Smooth muscle cell (in vitro differentiated cells): ENCODE data around the gene CHRM4. TPM values are rescaled to one million over a fixed set of nuclear protein-coding genes. Genes with fewer than 3 reads are reported as not detected.
A peak's percentile ranks its signal among the peaks of the same experiment; 100 is the strongest.

Experiments
- DNase-seq: peaks from one replicate; lab custom pipeline; 2025; ENCODE audit not compliant: unreplicated experiment; lab: John Stamatoyannopoulos, UW
- H2AFZ ChIP-seq: fragments of 200-600 bp; sonication (generic); 2 replicates; pipeline ENCODE4 v1.6.0; 2016; ENCODE audit warnings: antibody characterized with exemption, low read depth, mild to moderate bottlenecking
- H3F3A ChIP-seq: fragments of 200-600 bp; sonication (generic); 2 replicates; pipeline ENCODE4 v1.6.0; 2017; ENCODE audit warnings: antibody characterized with exemption, low read depth
- H3K27ac ChIP-seq: fragments of 200-600 bp; sonication (generic); 2 replicates; pipeline ENCODE4 v1.5.1; 2016; ENCODE audit warnings: low read depth, mild to moderate bottlenecking
- H3K27me3 ChIP-seq: fragments of 200-600 bp; sonication (generic); 2 replicates; pipeline ENCODE4 v1.6.1; 2016; ENCODE audit warnings: low read depth, mild to moderate bottlenecking
- H3K36me3 ChIP-seq: fragments of 200-600 bp; sonication (generic); 2 replicates; pipeline ENCODE4 v1.5.1; 2016; ENCODE audit warnings: low read depth
- H3K4me1 ChIP-seq: fragments of 200-600 bp; sonication (generic); 2 replicates; pipeline ENCODE4 v1.5.1; 2016; ENCODE audit warnings: low read depth
- H3K4me2 ChIP-seq: fragments of 200-600 bp; sonication (generic); 2 replicates; pipeline ENCODE4 v1.6.0; 2016; ENCODE audit warnings: mild to moderate bottlenecking
- H3K4me3 ChIP-seq: fragments of 200-600 bp; sonication (generic); 2 replicates; pipeline ENCODE4 v1.5.1; 2016; ENCODE audit warnings: mild to moderate bottlenecking
- H3K79me2 ChIP-seq: fragments of 200-600 bp; sonication (generic); 2 replicates; pipeline ENCODE4 v1.6.0; 2016; ENCODE audit warnings: low read depth, mild to moderate bottlenecking
- H3K9ac ChIP-seq: fragments of 200-600 bp; sonication (generic); 2 replicates; pipeline ENCODE4 v1.6.0; 2016; ENCODE audit warnings: low read depth
- H3K9me3 ChIP-seq: fragments of 200-600 bp; sonication (generic); replicated peaks from 2 replicates; pipeline ENCODE4 v1.5.1; 2016; ENCODE audit warnings: low read depth
- H4K20me1 ChIP-seq: fragments of 200-600 bp; sonication (generic); 2 replicates; pipeline ENCODE4 v1.6.0; 2016; ENCODE audit warnings: low read depth
- WGBS: methylation state at CpG from one replicate; pipeline ENCODE4 v1.1.7; 2016; ENCODE audit warnings: low lambda C conversion rate; 5-methylcytosine and 5-hydroxymethylcytosine counted together
- polyA plus RNA-seq: library from polyadenylated mRNA; unstranded; fragments of >200 nt; fragmentation: Nextera tagmentation; extraction: Ambion mirVana; gene quantifications from 2 replicates; pipeline ENCODE4 v1.2.1, GENCODE V29; 2016
- total RNA-seq: library from RNA; depleted of rRNA; stranded (reverse); fragments of >200 nt; gene quantifications from 2 replicates; pipeline ENCODE4 v1.2.3, GENCODE V29; 2014
- TF ChIP-seq, protein P1 (sequence below): fragments of 200-600 bp; sonication (generic); IDR thresholded peaks from 2 replicates; pipeline ENCODE4 v1.5.1; 2017; ENCODE audit warnings: borderline replicate concordance, mild to moderate bottlenecking, antibody characterized with exemption; ENCODE audit not compliant: insufficient read depth, poor library complexity, severe bottlenecking

Gene CHRM4
- total and polyA plus RNA-seq, 2 experiments from 2014 or later, result 4.7 to 20.0 TPM

DNA sequence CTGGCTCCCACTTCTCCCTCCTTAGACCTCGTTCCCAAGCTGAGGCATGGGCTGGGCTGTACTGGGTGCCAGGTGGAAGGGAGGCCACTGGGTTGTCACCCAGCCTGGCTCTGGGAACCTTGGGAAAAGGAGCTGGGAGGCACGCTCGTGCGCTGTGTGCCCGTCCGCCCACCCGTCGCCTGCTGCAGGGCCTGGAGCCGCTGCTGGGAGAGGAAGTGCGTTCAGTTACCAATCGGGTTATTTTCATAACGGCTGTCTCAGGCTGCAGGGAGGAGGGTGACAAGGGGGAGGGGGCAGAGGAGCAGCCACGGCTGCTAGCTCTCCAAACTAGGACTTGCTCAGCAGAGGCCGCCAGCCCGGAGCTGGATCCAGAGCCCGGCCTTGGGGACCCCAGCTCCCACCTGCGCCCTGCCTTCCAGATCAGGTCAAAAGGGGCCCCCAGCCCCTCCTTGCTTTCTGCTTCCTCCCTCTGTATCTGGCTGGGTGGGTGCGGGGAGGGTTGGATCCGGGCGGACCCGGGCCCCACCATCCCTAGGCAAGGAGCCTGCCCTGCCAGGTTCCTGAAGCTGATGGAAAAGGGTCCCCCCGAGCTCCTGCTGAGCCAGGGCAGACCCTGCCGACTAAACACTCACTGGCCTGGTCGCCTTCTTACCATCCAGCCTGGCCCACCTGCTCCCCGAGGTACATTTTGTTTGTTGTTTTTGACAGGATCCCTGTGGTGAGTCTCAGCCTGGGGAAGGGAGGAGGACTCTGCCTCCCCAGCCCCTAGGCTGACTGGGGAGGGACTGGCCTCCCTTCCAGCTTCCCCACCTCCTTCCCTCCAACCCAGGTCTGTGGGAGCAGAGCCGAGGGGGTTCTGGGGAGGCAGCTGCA, 30.1 kb downstream of the CHRM4 start:
- peak overlapping the region; percentile 38 for H3K27ac ChIP-seq
- H3K27me3 ChIP-seq, result no peaks in the 10 kb centered on the region
- H3K4me3 ChIP-seq, result no peak overlapping the region
- 55% methylated on average over 23 of the region's 26 CpGs for WGBS
- no peak for DNase-seq
- no peaks in the 10 kb centered on the region for H3F3A ChIP-seq
- peaks cover 53% of the 10 kb centered on the region for H3K79me2 ChIP-seq
- peak overlapping the region; percentile 28 for H3K9ac ChIP-seq
- H2AFZ ChIP-seq, result no peak overlapping the region
- TF ChIP-seq, protein P1, sequence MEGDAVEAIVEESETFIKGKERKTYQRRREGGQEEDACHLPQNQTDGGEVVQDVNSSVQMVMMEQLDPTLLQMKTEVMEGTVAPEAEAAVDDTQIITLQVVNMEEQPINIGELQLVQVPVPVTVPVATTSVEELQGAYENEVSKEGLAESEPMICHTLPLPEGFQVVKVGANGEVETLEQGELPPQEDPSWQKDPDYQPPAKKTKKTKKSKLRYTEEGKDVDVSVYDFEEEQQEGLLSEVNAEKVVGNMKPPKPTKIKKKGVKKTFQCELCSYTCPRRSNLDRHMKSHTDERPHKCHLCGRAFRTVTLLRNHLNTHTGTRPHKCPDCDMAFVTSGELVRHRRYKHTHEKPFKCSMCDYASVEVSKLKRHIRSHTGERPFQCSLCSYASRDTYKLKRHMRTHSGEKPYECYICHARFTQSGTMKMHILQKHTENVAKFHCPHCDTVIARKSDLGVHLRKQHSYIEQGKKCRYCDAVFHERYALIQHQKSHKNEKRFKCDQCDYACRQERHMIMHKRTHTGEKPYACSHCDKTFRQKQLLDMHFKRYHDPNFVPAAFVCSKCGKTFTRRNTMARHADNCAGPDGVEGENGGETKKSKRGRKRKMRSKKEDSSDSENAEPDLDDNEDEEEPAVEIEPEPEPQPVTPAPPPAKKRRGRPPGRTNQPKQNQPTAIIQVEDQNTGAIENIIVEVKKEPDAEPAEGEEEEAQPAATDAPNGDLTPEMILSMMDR, result no peak
- H3K4me1 ChIP-seq, result peaks cover 20% of the 10 kb centered on the region
- no peaks in the 10 kb centered on the region for H3K36me3 ChIP-seq
- H4K20me1 ChIP-seq, result peaks cover 88% of the 10 kb centered on the region
- H3K4me2 ChIP-seq, result peak overlapping the region; percentile 74
- H3K9me3 ChIP-seq, result no peaks in the 10 kb centered on the region

DNA sequence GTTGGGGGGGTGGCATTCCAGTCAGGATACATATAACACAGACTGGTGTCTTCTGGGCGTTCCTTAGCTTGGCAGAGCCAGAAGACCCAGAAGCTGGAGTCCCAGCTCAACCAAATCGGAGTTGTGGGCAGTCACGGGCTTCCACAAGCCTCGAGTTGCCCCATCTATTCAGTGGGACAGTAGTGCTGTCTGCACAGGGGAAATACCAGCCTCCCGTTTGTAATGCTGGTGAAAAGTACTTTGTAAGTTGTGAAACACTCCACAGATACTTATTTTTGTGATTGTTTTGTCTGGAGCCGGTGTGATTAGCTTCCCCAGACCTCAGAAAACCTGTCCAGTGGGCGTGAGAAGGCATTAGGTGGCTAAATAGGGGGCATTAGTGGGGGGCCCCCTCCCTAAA, 30.7 kb downstream of the CHRM4 start:
- Histone ChIP-seq H3F3A (no peaks in the 10 kb centered on the region), H4K20me1 (peaks cover 87% of the 10 kb centered on the region), H3K36me3 (no peaks in the 10 kb centered on the region), H3K27ac (peak overlapping the region; percentile 38), H2AFZ (no peak overlapping the region), H3K9ac (peak overlapping the region; percentile 28), H3K79me2 (peaks cover 57% of the 10 kb centered on the region), H3K4me3 (no peak overlapping the region), H3K27me3 (no peaks in the 10 kb centered on the region), H3K4me2 (peak overlapping the region; percentile 74), H3K9me3 (no peaks in the 10 kb centered on the region), H3K4me1 (peaks cover 20% of the 10 kb centered on the region)
- DNase-seq, result no peak
- TF ChIP-seq, protein P1, result no peak
- WGBS, result 69% methylated on average over 7 of the region's 7 CpGs

DNA sequence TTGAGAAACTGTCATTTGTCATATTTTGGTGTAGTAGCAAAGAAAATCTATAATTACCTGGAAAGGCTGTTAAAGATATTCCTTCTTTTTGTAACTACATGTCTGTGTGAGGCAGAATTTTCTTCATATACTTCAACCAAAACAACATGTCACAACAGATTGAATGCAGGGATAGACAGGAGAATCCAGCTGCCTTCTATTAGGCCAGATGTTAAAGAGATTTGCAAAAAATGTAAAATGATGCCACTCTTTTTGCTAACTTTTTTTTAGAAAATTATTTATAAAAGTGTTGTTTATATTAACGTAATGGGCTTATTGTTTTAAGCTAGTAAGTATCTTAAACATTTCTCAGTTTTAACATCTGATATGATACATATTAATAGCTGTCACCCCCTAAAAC, 31.6 kb downstream of the CHRM4 start:
- Histone ChIP-seq H4K20me1 (peaks cover 79% of the 10 kb centered on the region), H3K27ac (no peak overlapping the region), H3K9ac (no peak overlapping the region), H3K4me2 (no peak overlapping the region), H3F3A (no peaks in the 10 kb centered on the region), H3K9me3 (no peaks in the 10 kb centered on the region), H3K27me3 (no peaks in the 10 kb centered on the region), H2AFZ (no peak overlapping the region), H3K4me3 (no peak overlapping the region), H3K4me1 (peaks cover 20% of the 10 kb centered on the region), H3K36me3 (no peaks in the 10 kb centered on the region), H3K79me2 (peaks cover 63% of the 10 kb centered on the region)
- TF ChIP-seq, protein P1, result no peak
- DNase-seq, result no peak
- 90% methylated on average over 1 of the region's 1 CpG for WGBS
